Measurements from ENCODE around the gene CADM1. TPM values are rescaled to one million over a fixed set of nuclear protein-coding genes. Genes with fewer than 3 reads are reported as not detected.

CADM1 gene
- polyA plus RNA-seq, 1 donor (not counting 4 experiments of a cell fraction or from before 2014, with no cell fraction given), result 9.5 TPM

GRCh38 chr11:115409116-115409670 is 95.0 kb downstream of the CADM1 start:
- Histone ChIP-seq H3K4me2 (ENCODE audit: control insufficient read depth, extremely low read depth, insufficient read depth, low read depth, low read length) (no peak overlapping the region), H3K9me1 (ENCODE audit: control insufficient read depth, extremely low read depth, insufficient read depth, low read length) (no peaks in the 10 kb centered on the region), H3K9me3 (ENCODE audit: control insufficient read depth, low read depth, low read length) (no peaks in the 10 kb centered on the region), H3K4me3 (ENCODE audit: control insufficient read depth in 2 of 3, extremely low read depth in 1 of 3, insufficient read depth in 2 of 3, low read depth in 1 of 3, low read length in 3 of 3) (no peak overlapping the region), H3K4me1 (ENCODE audit: control insufficient read depth, extremely low read depth, insufficient read depth, low read length) (no peaks in the 10 kb centered on the region), H3K79me2 (ENCODE audit: control insufficient read depth, insufficient read depth, low read length) (no peaks in the 10 kb centered on the region), H4K20me1 (ENCODE audit: control insufficient read depth, extremely low read depth, insufficient read depth, low read length) (no peaks in the 10 kb centered on the region), H3K27ac (ENCODE audit: control insufficient read depth, insufficient read depth, low read length) (no peak overlapping the region), H2AFZ (ENCODE audit: control insufficient read depth, low read length) (no peak overlapping the region), H3K27me3 (ENCODE audit: control insufficient read depth, extremely low read depth, insufficient read depth, low read length) (no peaks in the 10 kb centered on the region), H3K9ac (ENCODE audit: control insufficient read depth, extremely low read depth, insufficient read depth, low read length) (no peak overlapping the region), H3K36me3 (ENCODE audit: control insufficient read depth in 2 of 2, extremely low read depth in 1 of 2, insufficient read depth in 2 of 2, low read length in 2 of 2) (no peaks in the 10 kb centered on the region)
- dilution Hi-C loops (cut with MboI; ENCODE audit: extremely low pct_ligation_motif_present, low sequenced_read_pairs), result no loop called here
- DNase-seq (ENCODE audit: low read depth, low spot score) (no peak), FAIRE-seq (no peak)
- TF ChIP-seq EZH2 (IDR thresholded peaks at IDR 0.05; ENCODE audit: low read length), result no peak
- no peak for TF ChIP-seq CTCF (optimal IDR thresholded peaks at IDR 0.05 in 1 of 3, IDR thresholded peaks at IDR 0.05 in 1 of 3, conservative IDR thresholded peaks at IDR 0.05 in 1 of 3; ENCODE audit: extremely low read depth in 1 of 3, insufficient read depth in 2 of 3, low read length in 3 of 3)

GRCh38 chr11:115408036-115408921 is 95.9 kb downstream of the CADM1 start:
- H3K27me3 ChIP-seq (ENCODE audit: control insufficient read depth, extremely low read depth, insufficient read depth, low read length), result no peaks in the 10 kb centered on the region
- no peaks in the 10 kb centered on the region for H4K20me1 ChIP-seq (ENCODE audit: control insufficient read depth, extremely low read depth, insufficient read depth, low read length)
- H3K9me1 ChIP-seq (ENCODE audit: control insufficient read depth, extremely low read depth, insufficient read depth, low read length), result no peaks in the 10 kb centered on the region
- no peaks in the 10 kb centered on the region for H3K79me2 ChIP-seq (ENCODE audit: control insufficient read depth, insufficient read depth, low read length)
- H3K4me1 ChIP-seq (ENCODE audit: control insufficient read depth, extremely low read depth, insufficient read depth, low read length), result no peaks in the 10 kb centered on the region
- no peak overlapping the region for H3K4me3 ChIP-seq (ENCODE audit: control insufficient read depth in 2 of 3, extremely low read depth in 1 of 3, insufficient read depth in 2 of 3, low read depth in 1 of 3, low read length in 3 of 3)
- no peaks in the 10 kb centered on the region for H3K9me3 ChIP-seq (ENCODE audit: control insufficient read depth, low read depth, low read length)
- no peak overlapping the region for H3K9ac ChIP-seq (ENCODE audit: control insufficient read depth, extremely low read depth, insufficient read depth, low read length)
- no peak overlapping the region for H2AFZ ChIP-seq (ENCODE audit: control insufficient read depth, low read length)
- DNase-seq (ENCODE audit: low read depth, low spot score) (no peak), FAIRE-seq (no peak)
- H3K36me3 ChIP-seq (ENCODE audit: control insufficient read depth in 2 of 2, extremely low read depth in 1 of 2, insufficient read depth in 2 of 2, low read length in 2 of 2), result no peaks in the 10 kb centered on the region
- TF ChIP-seq CTCF (optimal IDR thresholded peaks at IDR 0.05 in 1 of 3, IDR thresholded peaks at IDR 0.05 in 1 of 3, conservative IDR thresholded peaks at IDR 0.05 in 1 of 3; ENCODE audit: extremely low read depth in 1 of 3, insufficient read depth in 2 of 3, low read length in 3 of 3) (no peak), EZH2 (IDR thresholded peaks at IDR 0.05; ENCODE audit: low read length) (no peak)
- no peak overlapping the region for H3K4me2 ChIP-seq (ENCODE audit: control insufficient read depth, extremely low read depth, insufficient read depth, low read depth, low read length)
- dilution Hi-C loops (cut with MboI; ENCODE audit: extremely low pct_ligation_motif_present, low sequenced_read_pairs), result no loop called here
- H3K27ac ChIP-seq (ENCODE audit: control insufficient read depth, insufficient read depth, low read length), result no peak overlapping the region

Data from keratinocyte (primary cell).